ENCODE measurements around the gene SCN5A.

The SCN5A gene

GRCh38 chr3:38649500-38650247 is at the start of gene SCN5A:
TSS of gene SCN5A (minus strand) at chr3:38649687. CDS start at chr3:38633307, 16,380 bp downstream.
- DNase-seq, result peak; percentile 57

- DNase-seq, result no peak
Observed at GRCh38 chr3:38698760-38699159, 49.3 kb upstream of the SCN5A start.

- DNase-seq, result no peak
Observed at GRCh38 chr3:38698061-38698460, 48.6 kb upstream of the SCN5A start.

GRCh38 chr3:38696034-38696433 is 46.5 kb upstream of the SCN5A start:
- no peak for DNase-seq

GRCh38 chr3:38690185-38690584 is 40.7 kb upstream of the SCN5A start:
- no peak for DNase-seq

GRCh38 chr3:38689774-38690173 is 40.3 kb upstream of the SCN5A start:
- no peak for DNase-seq

GRCh38 chr3:38689346-38689745 is 39.9 kb upstream of the SCN5A start:
- no peak for DNase-seq

GRCh38 chr3:38687321-38687720 is 37.8 kb upstream of the SCN5A start:
- DNase-seq, result no peak

GRCh38 chr3:38684546-38684945 is 35.1 kb upstream of the SCN5A start:
- DNase-seq, result no peak

- DNase-seq, result no peak
Observed at GRCh38 chr3:38669668-38670067, 20.2 kb upstream of the SCN5A start.

- peak; percentile 34 for DNase-seq
Observed at GRCh38 chr3:38662544-38662943, 13.1 kb upstream of the SCN5A start.

- no peak for DNase-seq
Observed at GRCh38 chr3:38658841-38659240, 9.4 kb upstream of the SCN5A start.

- no peak for DNase-seq
Observed at GRCh38 chr3:38657369-38657768, 7.9 kb upstream of the SCN5A start.

GRCh38 chr3:38655708-38656300 is 6.3 kb upstream of the SCN5A start:
- peak; percentile 52 for DNase-seq

GRCh38 chr3:38653685-38654537 is 4.4 kb upstream of the SCN5A start:
- DNase-seq, result no peak

GRCh38 chr3:38652934-38653333 is 3.4 kb upstream of the SCN5A start:
- DNase-seq, result no peak

GRCh38 chr3:38651153-38651789 is 1.8 kb upstream of the SCN5A start:
- DNase-seq, result peak; percentile 78

GRCh38 chr3:38650248-38650951 is 913 bp upstream of the SCN5A start:
- DNase-seq, result no peak

GRCh38 chr3:38648659-38649499 is 608 bp downstream of the SCN5A start:
- no peak for DNase-seq

GRCh38 chr3:38648024-38648658 is 1.3 kb downstream of the SCN5A start:
- DNase-seq, result no peak
